ENCODE results near the gene PTGFR. TPM values are rescaled to one million over a fixed set of nuclear protein-coding genes. Genes with fewer than 3 reads are reported as not detected.

The PTGFR gene
- total and polyA plus RNA-seq, 2 donors: 9.2 to 28.7 TPM

DNA sequence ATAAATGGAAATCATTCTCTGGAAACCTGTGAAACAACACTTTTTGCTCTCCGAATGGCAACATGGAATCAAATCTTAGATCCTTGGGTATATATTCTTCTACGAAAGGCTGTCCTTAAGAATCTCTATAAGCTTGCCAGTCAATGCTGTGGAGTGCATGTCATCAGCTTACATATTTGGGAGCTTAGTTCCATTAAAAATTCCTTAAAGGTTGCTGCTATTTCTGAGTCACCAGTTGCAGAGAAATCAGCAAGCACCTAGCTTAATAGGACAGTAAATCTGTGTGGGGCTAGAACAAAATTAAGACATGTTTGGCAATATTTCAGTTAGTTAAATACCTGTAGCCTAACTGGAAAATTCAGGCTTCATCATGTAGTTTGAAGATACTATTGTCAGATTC, 45.7 kb downstream of the PTGFR start:
- no peak for DNase-seq (ENCODE audit: extremely low spot score)
- no peaks in the 10 kb centered on the region for H3K4me1 ChIP-seq (ENCODE audit: insufficient read depth)
- WGBS: 73% methylated on average over 2 of the region's 2 CpGs
- H3K4me3 ChIP-seq (ENCODE audit: low read depth, low read length): no peak overlapping the region
- no peak overlapping the region for H3K27ac ChIP-seq (ENCODE audit: low read depth)
- no peaks in the 10 kb centered on the region for H3K36me3 ChIP-seq (ENCODE audit: insufficient read depth)

DNA sequence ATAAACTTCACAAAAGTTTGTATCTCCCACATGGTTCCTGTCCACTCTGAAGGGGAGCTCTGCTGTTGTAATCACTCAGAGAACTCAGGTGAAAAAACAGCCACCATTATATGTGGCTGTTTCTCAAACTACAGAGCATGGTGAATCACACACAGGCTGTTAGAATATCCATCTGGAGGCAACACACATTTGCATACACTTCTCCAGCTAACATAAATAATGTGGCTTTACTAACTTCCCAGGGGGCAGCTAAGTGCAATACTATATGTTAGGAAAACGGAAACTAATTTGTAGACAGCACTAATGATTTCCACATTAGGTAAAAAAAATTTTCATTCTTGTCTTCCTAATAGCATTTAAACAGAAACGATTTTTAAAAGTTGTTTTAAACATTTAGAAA, 49.3 kb downstream of the PTGFR start:
- Histone ChIP-seq H3K4me1 (ENCODE audit: insufficient read depth) (no peaks in the 10 kb centered on the region), H3K36me3 (ENCODE audit: insufficient read depth) (no peaks in the 10 kb centered on the region), H3K27ac (ENCODE audit: low read depth) (no peak overlapping the region), H3K4me3 (ENCODE audit: low read depth, low read length) (no peak overlapping the region)
- no peak for DNase-seq (ENCODE audit: extremely low spot score)
- 45% methylated on average over 2 of the region's 2 CpGs for WGBS

DNA sequence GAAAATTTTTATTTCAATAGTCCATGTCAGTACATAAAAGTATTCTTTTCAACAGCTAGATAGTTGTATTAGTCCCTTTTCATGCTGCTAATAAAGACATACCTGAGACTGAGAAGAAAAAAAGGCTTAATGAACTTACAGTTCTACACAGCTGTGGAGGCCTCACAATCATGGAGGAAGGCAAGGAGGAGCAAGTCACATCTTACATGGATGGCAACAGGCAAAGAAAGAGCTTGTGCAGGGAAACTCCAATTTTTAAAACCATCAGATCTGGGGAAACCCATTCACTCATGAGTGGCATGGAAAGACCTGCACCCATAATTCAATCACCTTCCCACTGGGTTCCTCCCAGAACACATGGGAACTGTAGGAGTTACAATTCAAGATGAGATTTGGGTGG, 50.7 kb downstream of the PTGFR start:
- Histone ChIP-seq H3K4me1 (ENCODE audit: insufficient read depth) (no peaks in the 10 kb centered on the region), H3K27ac (ENCODE audit: low read depth) (no peak overlapping the region), H3K4me3 (ENCODE audit: low read depth, low read length) (no peak overlapping the region), H3K36me3 (ENCODE audit: insufficient read depth) (no peaks in the 10 kb centered on the region)
- no peak for DNase-seq (ENCODE audit: extremely low spot score)

DNA sequence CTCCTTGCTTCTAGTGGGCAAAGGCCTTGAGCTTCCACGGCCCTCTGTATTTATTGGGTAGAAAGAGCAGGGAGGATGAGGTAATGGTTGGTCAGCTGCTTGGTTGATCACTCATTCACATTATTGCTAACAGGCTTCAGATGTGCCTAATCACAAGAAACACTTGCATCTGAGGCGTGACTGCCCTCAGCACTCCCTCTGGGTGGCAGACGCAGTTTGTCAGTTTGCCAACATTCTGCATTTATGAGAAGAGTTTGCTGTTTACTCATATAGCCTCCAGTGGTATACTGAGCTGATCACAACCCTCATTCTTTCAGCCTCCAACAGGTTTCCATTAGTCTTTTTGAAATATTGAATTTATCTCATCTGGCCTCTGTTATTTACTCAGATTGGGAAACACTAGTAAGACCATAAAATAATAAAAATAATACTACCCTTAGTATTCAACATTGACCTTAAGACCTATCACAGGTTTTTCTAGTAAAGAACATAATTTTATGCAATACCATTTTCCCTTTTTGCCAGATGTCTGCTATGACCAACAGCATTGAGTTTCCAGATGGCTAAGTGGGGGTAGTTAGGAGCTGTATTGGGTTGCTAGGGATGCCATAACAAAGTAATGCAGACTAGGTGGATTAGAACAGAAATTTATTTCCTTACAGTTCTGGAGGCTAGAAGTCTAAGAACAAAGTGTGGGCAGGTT, 53.3 kb downstream of the PTGFR start:
- Histone ChIP-seq H3K36me3 (ENCODE audit: insufficient read depth) (no peaks in the 10 kb centered on the region), H3K27ac (ENCODE audit: low read depth) (no peak overlapping the region), H3K4me3 (ENCODE audit: low read depth, low read length) (no peak overlapping the region), H3K4me1 (ENCODE audit: insufficient read depth) (no peaks in the 10 kb centered on the region)
- DNase-seq (ENCODE audit: extremely low spot score): no peak
- 88% methylated on average over 3 of the region's 3 CpGs for WGBS

DNA sequence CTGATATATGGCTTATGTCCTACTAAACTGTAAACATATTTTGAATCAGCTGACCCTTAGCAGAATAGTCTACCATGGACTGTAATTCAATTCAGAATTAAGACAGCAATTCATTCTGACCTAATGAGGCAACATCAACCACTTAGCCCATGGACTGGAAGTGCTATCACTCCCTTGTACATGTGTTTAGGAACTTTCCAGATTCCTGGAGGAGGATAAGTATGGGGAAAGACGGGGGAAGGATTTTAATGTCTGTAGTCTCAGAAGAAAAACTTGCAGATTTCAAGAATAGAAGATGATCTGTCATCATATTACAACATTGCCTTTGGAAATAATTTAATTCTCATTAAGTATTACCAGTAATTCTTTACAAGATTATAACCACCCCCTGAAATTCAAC, 56.3 kb downstream of the PTGFR start:
- WGBS: 74% methylated on average over 1 of the region's 1 CpG
- no peak overlapping the region for H3K4me3 ChIP-seq (ENCODE audit: low read depth, low read length)
- no peak overlapping the region for H3K27ac ChIP-seq (ENCODE audit: low read depth)
- H3K36me3 ChIP-seq (ENCODE audit: insufficient read depth): no peaks in the 10 kb centered on the region
- no peak for DNase-seq (ENCODE audit: extremely low spot score)
- H3K4me1 ChIP-seq (ENCODE audit: insufficient read depth): no peaks in the 10 kb centered on the region

DNA sequence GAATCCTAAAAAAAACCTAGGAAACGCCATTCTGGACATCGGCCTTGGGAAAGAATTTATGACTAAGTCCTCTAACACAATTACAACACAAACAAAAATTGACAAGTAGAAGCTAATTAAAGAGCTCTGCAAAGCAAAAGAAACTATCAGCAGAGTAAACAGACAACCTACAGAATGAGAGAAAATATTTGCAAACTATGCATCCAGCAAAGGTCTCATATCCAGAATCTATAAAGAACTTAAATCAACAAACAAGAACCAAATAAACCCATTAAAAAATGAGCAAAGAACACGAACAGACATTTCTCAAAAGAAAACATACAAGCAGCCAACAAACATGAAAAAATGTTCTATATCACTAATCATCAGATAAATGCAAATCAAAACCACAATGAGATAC, 58.6 kb downstream of the PTGFR start:
- 69% methylated on average over 3 of the region's 3 CpGs for WGBS
- DNase-seq (ENCODE audit: extremely low spot score): no peak
- no peak overlapping the region for H3K27ac ChIP-seq (ENCODE audit: low read depth)
- no peak overlapping the region for H3K4me3 ChIP-seq (ENCODE audit: low read depth, low read length)
- no peaks in the 10 kb centered on the region for H3K36me3 ChIP-seq (ENCODE audit: insufficient read depth)
- H3K4me1 ChIP-seq (ENCODE audit: insufficient read depth): no peaks in the 10 kb centered on the region

DNA sequence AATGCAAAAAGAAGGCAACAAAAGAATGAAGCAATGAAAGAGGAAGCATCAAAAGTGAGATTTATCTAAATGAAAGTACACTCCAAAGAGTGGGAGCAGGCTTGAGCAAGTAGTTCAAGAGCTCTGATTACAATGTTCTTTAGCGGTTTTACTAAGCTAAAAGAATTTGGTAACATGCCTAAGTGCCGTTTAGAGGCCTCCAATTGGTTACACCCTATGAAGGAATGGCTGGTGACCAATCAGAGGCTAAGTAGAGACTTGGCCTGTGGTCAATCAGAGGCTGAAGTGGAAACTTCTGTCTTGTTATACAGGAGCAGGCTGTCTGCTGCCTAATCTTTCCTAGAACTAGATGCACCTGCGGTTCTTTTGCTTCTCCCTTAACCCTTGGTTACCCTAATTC, 59.1 kb downstream of the PTGFR start:
- WGBS: 66% methylated on average over 3 of the region's 3 CpGs
- no peaks in the 10 kb centered on the region for H3K36me3 ChIP-seq (ENCODE audit: insufficient read depth)
- DNase-seq (ENCODE audit: extremely low spot score): no peak
- H3K27ac ChIP-seq (ENCODE audit: low read depth): no peak overlapping the region
- no peaks in the 10 kb centered on the region for H3K4me1 ChIP-seq (ENCODE audit: insufficient read depth)
- H3K4me3 ChIP-seq (ENCODE audit: low read depth, low read length): no peak overlapping the region

DNA sequence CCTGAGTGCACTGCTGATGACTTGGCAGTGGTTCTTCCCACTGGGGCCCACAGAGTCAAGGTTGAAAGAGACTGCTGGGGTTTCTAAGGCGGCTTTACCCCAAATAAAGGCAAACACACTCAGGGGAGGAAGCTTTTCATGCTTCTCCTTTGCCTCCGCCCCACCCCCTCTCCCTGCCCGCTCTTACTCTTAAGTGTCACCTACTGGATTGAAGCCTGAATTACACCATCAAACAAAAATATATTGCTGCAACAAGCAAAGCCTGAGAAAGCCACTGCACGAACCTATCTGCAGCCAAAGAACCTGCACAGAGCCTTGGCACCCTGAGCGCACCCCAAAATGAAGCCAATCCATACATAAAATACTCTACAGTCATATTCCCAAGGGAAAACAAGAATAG, 63.1 kb downstream of the PTGFR start:
- no peaks in the 10 kb centered on the region for H3K36me3 ChIP-seq (ENCODE audit: insufficient read depth)
- H3K27ac ChIP-seq (ENCODE audit: low read depth): no peak overlapping the region
- no peak for DNase-seq (ENCODE audit: extremely low spot score)
- WGBS: 85% methylated on average over 5 of the region's 5 CpGs
- no peak overlapping the region for H3K4me3 ChIP-seq (ENCODE audit: low read depth, low read length)
- no peaks in the 10 kb centered on the region for H3K4me1 ChIP-seq (ENCODE audit: insufficient read depth)

DNA sequence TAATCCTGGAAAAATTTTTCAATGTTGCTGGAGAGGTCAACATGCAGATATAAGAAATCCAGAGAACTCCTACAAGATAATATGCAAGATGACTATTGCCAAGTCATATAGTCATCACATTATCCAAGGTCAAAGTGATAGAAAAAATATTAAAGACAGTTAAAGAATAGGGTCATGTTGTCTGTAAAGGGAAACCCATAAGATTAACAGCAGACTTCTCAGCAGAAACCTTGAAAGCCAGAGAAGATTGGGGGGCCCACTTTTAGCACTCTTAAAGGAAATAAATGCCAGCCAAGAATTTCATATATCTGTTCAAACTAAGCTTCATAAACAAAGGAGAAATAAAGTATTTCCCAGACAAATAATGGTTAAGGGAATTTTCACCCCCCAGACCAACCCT, 64.1 kb downstream of the PTGFR start:
- H3K4me3 ChIP-seq (ENCODE audit: low read depth, low read length): no peak overlapping the region
- H3K27ac ChIP-seq (ENCODE audit: low read depth): no peak overlapping the region
- no peak for DNase-seq (ENCODE audit: extremely low spot score)
- H3K4me1 ChIP-seq (ENCODE audit: insufficient read depth): no peaks in the 10 kb centered on the region
- H3K36me3 ChIP-seq (ENCODE audit: insufficient read depth): no peaks in the 10 kb centered on the region

DNA sequence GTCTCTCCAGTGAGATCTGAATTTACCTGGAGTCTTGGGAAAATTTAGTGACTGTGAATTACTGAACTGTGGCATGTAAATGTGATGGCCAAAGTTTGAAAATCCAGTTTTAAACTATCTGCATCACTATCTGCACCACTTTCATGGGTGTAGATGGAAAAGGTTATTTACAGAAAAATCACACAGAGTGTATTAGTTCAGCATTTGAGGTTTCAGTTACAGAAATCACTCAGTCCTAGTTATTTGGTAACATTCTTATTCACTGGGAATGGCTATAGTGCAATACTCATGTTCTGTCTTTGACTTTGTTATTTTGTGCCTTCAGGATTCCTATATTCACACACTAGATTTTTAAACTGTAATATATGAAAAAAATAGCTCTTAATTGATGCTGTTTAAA, 68.9 kb downstream of the PTGFR start:
- H3K4me1 ChIP-seq (ENCODE audit: insufficient read depth): no peaks in the 10 kb centered on the region
- no peak for DNase-seq (ENCODE audit: extremely low spot score)
- H3K36me3 ChIP-seq (ENCODE audit: insufficient read depth): no peaks in the 10 kb centered on the region
- no peak overlapping the region for H3K27ac ChIP-seq (ENCODE audit: low read depth)
- no peak overlapping the region for H3K4me3 ChIP-seq (ENCODE audit: low read depth, low read length)

DNA sequence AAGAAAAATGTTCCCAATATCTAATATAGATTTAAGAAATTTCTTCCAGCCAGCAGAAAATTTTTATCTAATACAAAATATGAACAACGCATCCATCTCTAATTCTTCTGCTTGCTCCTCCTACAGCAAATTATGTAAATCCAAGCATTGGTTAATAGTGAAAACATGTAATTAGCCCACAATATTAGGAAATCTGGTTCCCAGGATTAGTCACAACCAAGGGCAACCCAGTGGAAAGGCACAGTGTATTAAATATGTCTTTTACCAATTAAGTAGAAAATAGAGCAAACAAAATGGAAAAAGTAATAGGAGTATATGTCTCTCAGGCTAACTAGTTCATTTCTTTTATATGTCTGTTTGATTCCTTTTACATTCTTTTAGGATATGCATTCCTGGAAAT, 70.0 kb downstream of the PTGFR start:
- no peaks in the 10 kb centered on the region for H3K4me1 ChIP-seq (ENCODE audit: insufficient read depth)
- H3K36me3 ChIP-seq (ENCODE audit: insufficient read depth): no peaks in the 10 kb centered on the region
- H3K27ac ChIP-seq (ENCODE audit: low read depth): no peak overlapping the region
- WGBS: 99% methylated on average over 1 of the region's 1 CpG
- H3K4me3 ChIP-seq (ENCODE audit: low read depth, low read length): no peak overlapping the region
- DNase-seq (ENCODE audit: extremely low spot score): no peak

DNA sequence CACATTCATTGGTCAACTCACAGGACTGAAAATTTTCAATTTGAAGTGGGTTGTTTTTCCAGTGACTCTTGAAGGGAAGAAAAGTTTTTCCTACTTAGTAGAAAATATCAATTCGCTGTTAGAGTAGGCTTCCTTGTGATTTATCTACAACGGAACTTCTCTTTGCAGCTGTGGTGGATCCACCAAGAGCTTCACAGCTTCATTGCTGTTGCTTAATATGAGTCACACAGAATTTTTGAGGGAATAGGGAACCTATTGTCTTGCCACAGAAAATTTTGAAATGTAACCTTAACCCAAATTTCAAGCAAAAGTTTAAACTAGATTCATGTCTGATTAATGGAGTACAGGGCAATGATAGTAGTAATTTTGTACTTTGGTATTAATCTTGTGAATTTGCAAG, 71.1 kb downstream of the PTGFR start:
- Histone ChIP-seq H3K4me1 (ENCODE audit: insufficient read depth) (no peaks in the 10 kb centered on the region), H3K27ac (ENCODE audit: low read depth) (no peak overlapping the region), H3K36me3 (ENCODE audit: insufficient read depth) (no peaks in the 10 kb centered on the region), H3K4me3 (ENCODE audit: low read depth, low read length) (no peak overlapping the region)
- DNase-seq (ENCODE audit: extremely low spot score): no peak
- WGBS: 86% methylated on average over 2 of the region's 2 CpGs

DNA sequence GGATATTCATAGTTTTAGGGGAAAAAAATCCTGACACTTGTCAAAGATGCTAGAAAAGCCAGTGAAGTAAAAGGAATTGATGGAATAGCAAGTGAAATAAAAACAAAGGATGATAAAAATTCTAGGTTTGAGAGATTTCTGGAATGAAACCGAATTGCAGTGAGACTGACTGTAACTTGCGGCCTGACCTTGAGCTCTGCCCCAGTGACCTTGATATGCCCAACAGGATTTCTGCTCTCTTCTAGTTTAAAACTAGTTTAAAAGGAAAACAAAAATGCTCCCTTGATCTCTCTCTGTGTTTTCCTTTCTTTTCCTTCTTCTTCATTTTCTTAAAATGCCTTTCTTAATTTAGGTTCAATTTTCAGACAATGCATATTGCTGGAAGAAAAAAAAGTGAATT, 74.6 kb downstream of the PTGFR start:
- Histone ChIP-seq H3K27ac (ENCODE audit: low read depth) (no peak overlapping the region), H3K4me1 (ENCODE audit: insufficient read depth) (no peaks in the 10 kb centered on the region), H3K4me3 (ENCODE audit: low read depth, low read length) (no peak overlapping the region), H3K36me3 (ENCODE audit: insufficient read depth) (no peaks in the 10 kb centered on the region)
- 93% methylated on average over 2 of the region's 2 CpGs for WGBS
- DNase-seq (ENCODE audit: extremely low spot score): no peak

DNA sequence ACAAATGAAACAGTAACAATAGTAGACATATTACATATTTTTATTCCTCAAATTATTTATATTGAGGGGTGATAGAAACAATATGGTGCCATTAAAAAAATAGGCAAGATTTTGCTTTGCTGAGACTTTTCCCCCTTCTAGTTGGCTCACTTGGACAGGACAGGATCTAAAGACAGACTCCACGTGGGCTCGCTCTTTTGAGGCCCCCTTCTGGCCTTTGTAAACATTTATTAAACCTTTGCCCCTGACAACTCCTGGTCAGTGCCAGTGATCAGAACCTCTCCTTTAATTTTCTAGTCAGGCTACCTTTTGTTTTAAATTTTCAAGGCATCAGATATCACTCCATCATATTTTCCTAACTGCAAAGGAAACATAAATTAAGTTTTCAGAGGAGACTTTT, 79.8 kb downstream of the PTGFR start:
- no peaks in the 10 kb centered on the region for H3K36me3 ChIP-seq (ENCODE audit: insufficient read depth)
- H3K4me1 ChIP-seq (ENCODE audit: insufficient read depth): no peaks in the 10 kb centered on the region
- 58% methylated on average over 2 of the region's 2 CpGs for WGBS
- no peak overlapping the region for H3K4me3 ChIP-seq (ENCODE audit: low read depth, low read length)
- DNase-seq (ENCODE audit: extremely low spot score): no peak
- H3K27ac ChIP-seq (ENCODE audit: low read depth): no peak overlapping the region

All from urinary bladder (tissue), 4 donors.